ENCODE measurements around the gene SAP30BP.

Gene SAP30BP

DNA sequence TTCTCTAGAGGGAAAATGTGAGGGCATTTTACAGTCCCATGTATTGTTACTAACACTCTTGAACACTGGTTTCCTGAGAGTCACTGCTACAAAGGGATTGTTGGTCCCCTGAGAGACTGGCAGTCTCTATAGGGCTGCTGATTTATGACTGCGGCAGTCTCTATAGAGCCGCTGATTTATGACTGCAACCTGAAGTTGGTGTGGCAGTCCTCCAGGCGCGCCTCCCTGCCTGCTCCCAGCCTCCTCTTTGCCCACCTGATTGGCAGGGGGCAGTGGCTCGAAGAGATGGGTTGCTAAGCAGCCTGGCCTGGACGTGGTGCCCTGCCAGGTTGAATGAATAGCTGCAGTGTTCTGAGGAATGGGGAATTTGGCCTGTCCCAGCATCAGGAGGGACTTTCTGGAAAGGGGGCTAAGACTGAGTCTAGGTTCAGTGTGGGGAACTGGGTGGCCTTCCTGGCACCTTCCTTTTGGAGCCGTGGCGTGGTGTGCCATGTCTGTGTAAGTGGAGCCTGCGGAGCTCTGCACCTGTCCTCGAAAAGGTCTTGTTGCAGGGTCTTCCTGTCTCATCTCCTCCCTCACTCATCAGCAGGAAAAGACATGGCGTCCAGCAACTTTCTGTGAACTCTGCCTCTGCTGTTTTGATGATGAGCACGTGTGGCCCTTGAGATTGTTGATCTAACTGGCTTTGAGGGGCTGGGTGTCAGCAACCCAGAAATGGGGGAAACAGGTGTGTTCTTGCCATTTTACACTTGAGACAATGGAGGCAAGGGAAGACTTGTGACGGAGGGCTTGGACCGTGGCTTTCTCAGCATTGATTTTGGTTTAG is 24.9 kb downstream of the SAP30BP start:
- no peak for DNase-seq

- no peak for DNase-seq
These were observed 25.8 kb downstream of the SAP30BP start for GRCh38 chr17:75692976-75693375.

GRCh38 chr17:75693500-75694481 is 26.7 kb downstream of the SAP30BP start:
- DNase-seq: no peak

DNA sequence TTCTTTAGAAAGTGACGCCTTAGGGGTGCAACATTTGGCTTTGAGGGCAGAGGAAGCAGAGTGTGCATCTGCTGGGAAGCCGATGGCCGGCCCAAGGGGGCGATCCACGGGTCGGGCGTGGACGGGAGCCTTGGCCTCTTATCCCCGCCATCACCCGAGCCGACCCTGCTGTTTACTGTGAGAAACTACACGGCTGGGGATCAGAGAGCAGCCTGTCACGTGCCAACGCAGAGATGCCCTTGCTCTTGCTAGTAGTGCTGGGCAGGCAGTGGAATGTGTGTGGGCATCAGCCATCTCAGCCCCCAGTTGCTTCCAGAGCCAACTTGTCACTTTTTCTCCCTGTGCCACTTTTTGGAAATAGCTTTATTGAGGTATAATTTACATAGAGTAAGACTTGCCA is 27.4 kb downstream of the SAP30BP start:
- DNase-seq: no peak

DNA sequence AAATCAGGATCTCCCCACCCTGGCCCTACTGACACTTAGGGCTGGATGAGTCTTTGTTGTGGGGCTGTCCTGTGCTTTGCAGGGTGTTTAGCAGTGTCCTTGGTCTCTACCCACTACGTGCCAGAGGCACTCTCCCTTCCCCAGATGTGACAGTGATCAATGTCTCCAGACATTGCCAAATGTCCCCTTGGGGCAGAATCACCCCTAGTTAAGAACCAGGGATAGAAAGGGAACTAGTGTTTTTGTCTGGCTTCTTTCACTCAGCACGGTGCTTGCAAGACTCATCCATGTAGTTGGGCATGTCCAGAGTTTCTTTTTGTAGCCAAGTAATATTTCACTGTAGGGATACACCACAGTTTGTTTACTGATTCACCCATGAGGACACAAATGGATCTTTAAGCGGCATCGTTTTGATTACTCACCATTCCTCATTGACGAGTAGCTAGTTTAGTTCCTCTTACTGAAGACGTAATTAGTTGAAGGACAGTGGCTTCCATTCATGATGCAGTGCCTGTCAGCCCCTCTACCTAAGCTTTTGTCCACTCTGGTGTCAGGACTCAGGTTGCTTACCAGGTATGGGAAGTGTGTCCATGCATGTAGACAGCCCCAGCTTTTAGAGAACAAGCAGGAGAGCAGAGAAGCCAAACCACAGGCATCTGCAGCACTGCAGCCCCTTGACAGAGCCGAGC is 28.1 kb downstream of the SAP30BP start:
- no peak for DNase-seq

DNA sequence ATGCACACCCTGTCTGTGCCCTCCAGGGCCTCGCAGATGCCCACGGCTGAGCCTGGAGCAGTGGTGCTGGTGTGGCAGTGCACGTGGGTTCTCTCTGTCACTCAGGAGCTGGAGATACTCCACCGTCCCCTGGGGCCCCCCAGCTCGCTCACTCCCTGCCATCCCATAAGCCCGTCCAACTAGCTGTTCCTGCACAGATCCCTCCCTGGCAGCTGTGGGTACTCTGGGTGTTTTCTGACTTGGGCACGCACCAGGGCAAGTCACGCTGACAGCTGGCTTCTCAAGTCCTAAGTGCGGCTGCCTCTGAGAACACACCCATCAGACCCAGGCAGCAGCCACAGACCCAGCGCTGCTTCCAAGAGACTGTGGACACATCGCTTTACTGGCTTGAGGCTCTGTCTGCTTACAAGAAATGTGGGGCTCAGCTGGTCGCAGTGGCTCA is 28.7 kb downstream of the SAP30BP start:
- no peak for DNase-seq

DNA sequence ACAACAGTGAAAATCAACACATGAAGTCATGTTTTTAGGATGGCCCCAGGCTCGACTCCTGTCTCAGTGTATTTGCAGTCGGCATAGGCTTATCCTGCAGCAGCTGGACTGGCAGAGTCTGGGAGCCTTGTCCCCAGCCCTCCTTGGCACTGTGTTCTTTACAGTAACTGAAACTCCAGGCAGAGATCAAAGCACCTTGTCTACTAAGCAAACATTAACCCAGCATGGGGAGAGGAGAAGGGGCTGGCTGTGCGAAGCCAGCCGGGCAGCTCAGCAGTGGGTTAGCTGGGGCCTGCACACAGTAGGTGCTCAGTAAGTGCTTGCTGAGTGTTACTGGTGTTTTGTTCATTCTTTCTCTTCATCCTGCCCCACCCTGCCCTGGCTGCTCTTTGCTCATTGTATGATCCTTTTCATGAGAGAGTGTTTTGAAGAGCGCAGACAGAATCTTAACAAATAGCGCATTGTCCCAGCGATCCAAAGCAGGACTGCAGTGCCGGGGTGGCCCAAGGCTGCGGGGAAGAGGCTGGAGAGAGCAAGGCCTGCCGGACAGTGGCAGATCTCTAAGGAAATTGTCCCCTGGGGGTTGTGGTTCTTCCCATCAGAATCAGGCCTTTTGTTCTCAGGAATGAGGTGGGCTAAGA is 30.6 kb downstream of the SAP30BP start:
- no peak for DNase-seq

- DNase-seq: no peak
These were observed 31.5 kb downstream of the SAP30BP start for GRCh38 chr17:75698659-75699058.

- no peak for DNase-seq
These were observed 34.1 kb downstream of the SAP30BP start for GRCh38 chr17:75701288-75701687.

DNA sequence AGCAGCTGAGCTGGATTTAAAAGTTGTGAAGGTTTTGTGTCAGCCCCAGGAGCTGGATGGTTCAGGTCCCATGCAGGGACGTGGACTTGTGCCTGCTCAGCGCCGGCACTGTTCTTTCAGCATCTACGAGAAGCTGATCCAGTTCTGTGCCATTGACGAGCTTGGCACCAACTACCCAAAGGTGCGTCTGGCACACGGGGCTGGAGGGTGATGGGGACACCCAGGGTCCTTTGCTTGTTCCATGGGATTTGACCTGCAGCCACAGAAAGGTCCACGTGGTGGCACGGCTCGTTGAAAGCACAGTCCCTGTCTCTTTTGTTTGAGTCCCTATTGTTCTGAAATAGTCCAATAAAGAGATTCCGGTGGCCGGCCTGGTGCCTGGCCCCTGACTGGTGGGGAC is 36.1 kb downstream of the SAP30BP start:
- no peak for DNase-seq

- no peak for DNase-seq
These were observed 36.5 kb downstream of the SAP30BP start for GRCh38 chr17:75703591-75703990.

GRCh38 chr17:75704963-75705875 is 38.1 kb downstream of the SAP30BP start:
- DNase-seq: no peak

GRCh38 chr17:75706042-75706728 is 39.0 kb downstream of the SAP30BP start:
- DNase-seq: no peak

DNA sequence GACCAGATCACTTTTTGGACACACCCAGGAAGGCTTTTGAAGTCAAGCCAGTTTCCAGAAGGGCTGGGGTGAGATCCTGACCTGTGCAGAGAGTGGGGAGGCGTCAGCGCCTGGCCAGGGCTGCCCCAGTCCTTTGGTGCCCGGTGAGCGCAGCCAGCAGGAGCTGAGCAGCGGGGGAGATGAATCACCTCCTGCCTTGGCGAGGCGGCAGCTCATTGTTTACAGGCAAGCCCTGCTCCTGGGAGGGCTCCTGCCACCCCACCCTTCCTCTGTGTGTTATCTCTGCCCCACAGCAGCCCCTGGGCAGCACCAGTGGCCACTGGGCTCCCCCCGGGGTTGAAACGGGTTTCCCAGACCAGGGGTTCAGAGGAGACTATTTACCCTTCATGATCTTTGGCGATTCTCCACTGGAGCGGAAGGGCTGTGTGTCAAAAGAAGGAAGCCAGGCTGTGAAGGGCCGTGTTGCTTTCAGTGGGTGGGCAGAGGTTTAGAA is 40.0 kb downstream of the SAP30BP start:
- no peak for DNase-seq

DNA sequence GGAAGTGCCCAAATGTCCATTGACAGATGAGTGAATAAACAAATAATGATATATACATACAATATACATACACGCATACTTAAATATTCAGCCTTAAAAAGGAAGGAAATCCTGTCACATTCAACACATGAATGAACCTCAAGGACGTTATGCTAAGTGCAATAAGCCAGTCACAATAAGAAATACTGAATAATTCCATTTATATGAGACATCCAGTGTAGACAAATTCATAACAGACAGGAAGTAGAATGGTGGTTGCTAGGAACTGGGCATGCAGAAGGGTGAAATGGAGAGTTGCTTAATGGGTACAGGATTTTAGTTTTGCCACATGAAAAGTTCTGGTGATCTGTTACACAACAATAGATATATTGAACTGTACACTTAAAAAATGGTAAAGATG is 45.3 kb downstream of the SAP30BP start:
- DNase-seq: no peak

- no peak for DNase-seq
These were observed 52.6 kb downstream of the SAP30BP start for GRCh38 chr17:75719732-75720131.

DNA sequence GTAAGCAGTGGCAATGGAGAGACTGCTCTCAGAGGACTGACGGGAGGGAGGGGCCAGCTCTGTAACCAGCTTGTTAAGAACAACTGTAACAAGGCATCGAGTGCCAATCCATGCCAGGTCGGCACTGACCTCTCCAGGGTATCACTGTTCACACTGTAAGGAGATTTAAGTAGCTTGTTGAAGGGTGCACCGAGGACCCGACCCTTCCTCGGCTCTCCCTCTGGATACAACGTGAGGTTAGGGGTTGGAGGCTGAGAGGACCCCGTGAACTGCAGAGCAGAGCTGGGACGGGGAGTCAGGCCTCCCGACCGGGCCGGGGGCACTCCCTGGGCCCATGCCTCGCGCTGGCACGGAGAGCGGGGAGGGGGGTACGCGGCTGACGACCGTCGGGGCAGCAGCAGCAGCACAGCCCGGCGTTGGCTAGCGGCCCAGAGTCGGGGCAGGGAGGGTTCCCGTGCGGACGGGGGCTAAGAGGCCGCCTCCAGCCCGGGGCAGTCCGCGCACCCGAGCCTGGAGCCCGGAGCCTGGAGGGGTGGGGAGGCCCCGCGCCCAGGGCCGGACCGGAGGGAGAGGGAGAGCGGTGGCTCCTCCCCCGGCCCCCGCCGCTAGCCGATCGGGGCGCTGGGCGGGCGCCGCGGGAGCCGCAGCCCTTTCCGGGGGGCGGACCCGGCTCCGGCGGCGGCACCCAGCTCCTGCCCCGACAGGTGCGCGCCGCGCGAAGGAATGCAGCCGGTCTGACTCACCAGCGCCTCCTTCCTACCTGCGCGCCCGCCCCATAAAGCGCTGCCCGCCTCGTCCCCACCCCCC is 53.7 kb downstream of the SAP30BP start, which contains the start of gene ITGB4:
Gene ITGB4 (plus strand): TSS at position 804 of the 807 bp plus-strand sequence. CDS start 3,245 bp downstream, outside the sequence.
- peak; percentile 73 for DNase-seq

GRCh38 chr17:75721463-75722011 is 54.4 kb downstream of the SAP30BP start:
- DNase-seq: no peak

GRCh38 chr17:75722076-75722475 is 54.9 kb downstream of the SAP30BP start:
- no peak for DNase-seq

All from CD4-positive, alpha-beta T cell treated with Interleukin-17A for 1 hour (primary cell).